GM08714 (cell line): Measurements from ENCODE around the gene COL21A1.

Source experiments
- H3K4me3 ChIP-seq: fragments of 200-500 bp; sonication (Bioruptor generic); 2 replicates; pipeline ENCODE4 v1.5.1; 2014; ENCODE audit warnings: mild to moderate bottlenecking, low read length, inconsistent platforms
- ZNF274 ChIP-seq: IDR thresholded peaks from 2 replicates; pipeline ENCODE4 v1.6.1; 2012; ENCODE audit warnings: mild to moderate bottlenecking, low read depth, low read length

Gene COL21A1

GRCh38 chr6:56246881-56247653, at the start of gene COL21A1:
Gene COL21A1, minus strand, starts transcription at chr6:56247580. Its CDS starts 64,962 bp downstream, at chr6:56182618.
- H3K4me3 ChIP-seq = peak within 1 kb of the TSS; percentile 4; the same call in 1 of the 2 replicates
- TF ChIP-seq ZNF274 = no peak

GRCh38 chr6:56293781-56294180, 46.4 kb upstream of the COL21A1 start:
- no peak for TF ChIP-seq ZNF274
- H3K4me3 ChIP-seq = no peak overlapping the region

GRCh38 chr6:56292505-56293181, 45.3 kb upstream of the COL21A1 start:
- no peak overlapping the region for H3K4me3 ChIP-seq

DNA sequence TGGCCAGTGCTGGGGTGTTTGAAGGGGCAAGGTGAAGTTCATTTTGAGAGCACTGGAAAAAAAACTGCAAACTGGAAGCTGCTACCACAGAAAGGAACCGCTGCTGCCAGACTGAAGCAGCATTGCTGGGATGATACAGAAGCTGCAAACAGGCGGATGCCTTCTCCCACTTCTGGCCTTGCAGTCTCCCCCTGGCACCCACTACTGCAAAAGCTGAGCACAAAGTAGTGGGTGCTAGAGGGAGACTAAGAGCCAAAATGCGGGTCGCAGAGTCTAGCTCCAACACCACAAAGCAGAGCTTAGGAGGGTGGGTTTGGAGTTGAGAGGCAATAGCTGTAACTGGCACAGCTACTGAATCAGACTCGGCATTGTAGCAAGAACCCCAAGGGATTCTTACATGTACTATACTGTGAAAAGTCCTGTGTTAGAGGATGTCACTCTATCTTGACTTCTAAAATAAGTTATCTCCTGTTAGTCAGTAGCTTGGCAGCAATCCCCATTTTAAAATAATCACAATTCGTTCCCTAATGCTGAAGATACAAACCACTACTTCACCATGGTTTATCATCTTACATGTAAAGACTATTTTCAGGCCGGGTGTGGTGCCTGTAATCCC, 44.0 kb upstream of the COL21A1 start:
- TF ChIP-seq ZNF274 = no peak

More at GRCh38 chr6:56292505-56293181, 45.3 kb upstream of the COL21A1 start:
- TF ChIP-seq ZNF274 = no peak

DNA sequence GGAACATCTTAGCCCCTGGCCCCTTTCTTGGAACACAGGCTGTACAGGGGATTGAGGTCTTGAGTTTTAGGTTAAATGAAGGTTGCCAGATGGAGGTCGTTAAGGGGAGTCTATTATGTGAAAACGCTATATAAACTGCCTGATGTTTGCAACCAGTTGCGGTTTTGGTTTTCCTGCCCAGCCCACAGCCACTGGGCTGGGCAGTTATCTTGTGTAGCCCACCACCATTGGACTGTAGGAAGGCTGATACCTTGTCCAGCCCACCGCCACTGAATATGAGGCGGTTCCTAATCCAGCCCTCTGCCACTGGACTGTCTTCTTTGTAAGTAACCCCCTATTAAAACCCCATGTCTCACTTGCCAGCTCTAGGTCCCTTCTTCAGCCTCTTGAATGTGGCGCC, 42.3 kb upstream of the COL21A1 start:
- H3K4me3 ChIP-seq = no peak overlapping the region

More for the DNA sequence above, 44.0 kb upstream of the COL21A1 start:
- H3K4me3 ChIP-seq = no peak overlapping the region

GRCh38 chr6:56288347-56288746, 41.0 kb upstream of the COL21A1 start:
- TF ChIP-seq ZNF274 = no peak
- no peak overlapping the region for H3K4me3 ChIP-seq

More for the DNA sequence above, 42.3 kb upstream of the COL21A1 start:
- no peak for TF ChIP-seq ZNF274

GRCh38 chr6:56282391-56282790, 35.0 kb upstream of the COL21A1 start:
- TF ChIP-seq ZNF274 = no peak
- H3K4me3 ChIP-seq = no peak overlapping the region

DNA sequence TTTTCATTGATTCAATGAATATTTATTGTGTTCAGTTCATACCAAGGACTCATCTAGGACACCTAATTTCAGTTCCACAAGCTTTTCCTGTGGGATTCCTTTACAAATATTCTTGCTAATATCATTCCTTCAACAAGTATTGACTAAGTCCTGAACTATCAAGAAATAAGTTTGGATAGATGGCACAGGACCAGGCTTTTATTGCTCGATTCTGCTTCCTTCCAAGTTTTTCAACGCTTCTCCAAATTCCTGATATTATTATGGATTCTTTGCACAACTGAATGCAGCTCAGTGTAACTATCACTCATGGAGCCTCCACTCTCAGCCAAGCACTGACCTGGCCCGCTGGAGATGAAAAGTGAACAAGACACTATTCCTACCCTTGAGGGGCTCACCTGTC, 32.7 kb upstream of the COL21A1 start:
- TF ChIP-seq ZNF274 = no peak

DNA sequence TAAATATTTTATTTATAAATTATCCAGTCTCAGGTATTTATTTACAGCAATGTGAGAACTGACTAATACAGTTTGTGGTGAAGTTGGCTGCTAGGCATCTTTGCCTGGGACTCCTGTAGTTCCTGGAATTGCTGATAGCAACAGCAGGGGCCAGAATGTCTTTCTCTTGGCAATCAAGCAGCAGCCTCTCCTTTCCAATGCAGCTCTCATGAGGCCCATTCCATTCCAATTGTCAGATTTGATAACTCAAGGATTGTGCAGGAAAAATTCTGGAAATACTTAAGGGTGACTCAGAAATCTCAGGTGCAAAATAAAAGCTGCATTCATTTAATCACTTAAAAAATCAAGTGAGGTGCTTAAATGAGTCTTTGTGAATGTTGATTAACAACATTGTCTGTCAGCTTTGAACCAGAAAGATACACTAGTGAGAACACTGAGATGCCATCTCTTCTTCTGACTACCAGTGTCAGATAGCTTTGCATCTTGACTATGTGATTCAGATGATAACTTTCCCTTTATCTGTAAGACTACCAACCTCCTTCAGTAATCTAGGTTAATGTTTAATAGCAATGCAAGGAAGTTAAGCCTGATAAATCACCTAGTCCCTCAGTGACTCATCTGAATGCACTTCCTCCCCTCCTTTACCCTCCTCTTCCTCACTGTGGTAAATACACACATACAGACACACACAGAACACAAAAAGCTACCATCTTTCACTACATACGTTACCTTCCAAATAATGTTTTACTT, 32.1 kb upstream of the COL21A1 start:
- H3K4me3 ChIP-seq = no peak overlapping the region
- no peak for TF ChIP-seq ZNF274

More for the DNA sequence above, 32.7 kb upstream of the COL21A1 start:
- H3K4me3 ChIP-seq = no peak overlapping the region

GRCh38 chr6:56278171-56278591, 30.8 kb upstream of the COL21A1 start:
- no peak for TF ChIP-seq ZNF274
- no peak overlapping the region for H3K4me3 ChIP-seq

DNA sequence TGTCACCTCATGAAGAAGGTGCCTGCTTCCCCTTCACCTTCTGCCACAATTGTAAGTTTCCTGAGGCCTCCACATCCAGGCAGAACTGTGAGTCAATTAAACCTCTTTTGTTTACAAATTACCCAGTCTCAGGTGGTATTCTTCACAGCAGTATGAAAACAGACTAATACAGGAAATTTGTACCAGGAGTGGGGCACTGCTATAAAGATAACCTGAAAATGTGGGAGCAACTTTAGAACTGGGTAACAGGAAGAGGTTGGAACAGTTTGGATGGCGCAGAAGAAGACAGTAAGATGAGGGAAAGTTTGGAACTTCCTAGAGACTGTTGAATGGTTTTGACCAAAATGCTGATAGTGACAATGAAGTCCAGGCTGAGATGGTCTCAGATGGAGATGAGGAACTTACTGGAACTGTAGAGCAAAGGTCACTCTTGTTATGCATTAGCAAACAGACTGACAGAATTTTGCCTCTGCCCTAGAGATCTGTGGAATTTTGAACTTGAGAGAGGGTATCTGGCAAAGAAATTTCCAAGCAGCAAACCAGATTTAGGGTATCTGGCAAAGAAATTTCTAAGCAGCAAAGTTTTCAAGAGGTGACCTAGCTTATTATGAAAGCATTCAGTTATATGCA, 23.5 kb upstream of the COL21A1 start:
- no peak for TF ChIP-seq ZNF274

GRCh38 chr6:56268266-56268665, 20.9 kb upstream of the COL21A1 start:
- no peak for TF ChIP-seq ZNF274
- H3K4me3 ChIP-seq = no peak overlapping the region

More for the DNA sequence above, 23.5 kb upstream of the COL21A1 start:
- H3K4me3 ChIP-seq = no peak overlapping the region

DNA sequence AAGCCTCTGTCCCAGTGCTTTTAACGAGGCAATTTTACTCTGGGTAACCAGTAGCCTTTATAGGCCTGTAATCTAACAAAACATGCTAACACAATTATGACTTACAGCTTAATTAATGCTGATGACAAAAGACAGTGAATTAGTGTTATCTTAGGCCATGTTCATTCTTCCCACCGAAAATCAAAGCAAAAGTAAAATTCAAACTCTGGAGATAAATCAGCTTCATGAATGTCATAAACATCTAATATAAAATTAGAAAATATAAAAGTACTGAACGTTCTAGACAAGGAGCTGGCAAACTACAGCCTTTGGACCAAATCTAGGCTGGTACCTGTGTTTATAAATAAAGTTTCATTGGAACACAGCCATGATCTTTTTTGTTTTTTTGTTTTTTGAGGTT, 18.6 kb upstream of the COL21A1 start:
- no peak overlapping the region for H3K4me3 ChIP-seq
- TF ChIP-seq ZNF274 = no peak
